Stimulated activated naive CD8-positive, alpha-beta T cell treated with anti-CD3 and anti-CD28 coated beads, Interleukin-15, amount 100 ng/mL, for 72 hours (primary cell): Measurements from ENCODE around the gene FAM193A.
"Not testable (repeated sequence)": the region's sequence is repeated elsewhere in the genome, so short reads cannot be mapped to it uniquely, and the experiment has no call there.

ENCODE experiments used
- ATAC-seq: fragments of 150-1000 bp; cut with Tn5 transposase; 2 replicates; pipeline ENCODE4 v1.10.0; 2021; ENCODE audit warnings: mild to moderate bottlenecking, moderate library complexity
- DNase-seq, 2 donors: peaks; one replicate each; pipeline ENCODE4 v3.0.0; 2021 to 2022
- H3K27ac Mint-ChIP-seq, 2 donors: one replicate each; pipeline ENCODE4 v1.8.0; 2022; ENCODE audit warnings: mild to moderate bottlenecking in 2 of 2, mixed read lengths in 2 of 2, moderate library complexity in 2 of 2
- H3K27me3 Mint-ChIP-seq: one replicate; pipeline ENCODE4 v1.8.0; 2022; ENCODE audit warnings: mixed read lengths
- H3K4me1 Mint-ChIP-seq: one replicate; pipeline ENCODE4 v1.8.0; 2022; ENCODE audit warnings: mild to moderate bottlenecking, mixed read lengths
- H3K4me3 Mint-ChIP-seq, 2 donors: one replicate each; pipeline ENCODE4 v1.8.0; 2022; ENCODE audit warnings: mild to moderate bottlenecking in 2 of 2, mixed read lengths in 2 of 2, moderate library complexity in 1 of 2
- H3K9me3 Mint-ChIP-seq, 2 donors: one replicate each; pipeline ENCODE4 v1.8.0; 2022; ENCODE audit warnings: mixed read lengths in 2 of 2

The FAM193A gene

GRCh38 chr4:2510351-2511259, 25.8 kb upstream of the FAM193A start:
- Mint-ChIP-seq H3K27me3 (no peaks in the 10 kb centered on the region), H3K9me3 (no peaks in the 10 kb centered on the region), H3K4me3 (no peak overlapping the region), H3K27ac (peak overlapping the region; percentile 8 to 64), H3K4me1 (peaks cover 7% of the 10 kb centered on the region)
- ATAC-seq (no peak), DNase-seq (no peak)

GRCh38 chr4:2511645-2512131, 24.8 kb upstream of the FAM193A start:
- peaks cover under 1% of the 10 kb centered on the region for H3K4me1 Mint-ChIP-seq
- DNase-seq = no peak
- H3K9me3 Mint-ChIP-seq = no peaks in the 10 kb centered on the region
- H3K27me3 Mint-ChIP-seq = no peaks in the 10 kb centered on the region
- no peak for ATAC-seq
- H3K4me3 Mint-ChIP-seq = no peak overlapping the region
- H3K27ac Mint-ChIP-seq = no peak overlapping the region

GRCh38 chr4:2512396-2513135, 23.9 kb upstream of the FAM193A start:
- Mint-ChIP-seq H3K27me3 (no peaks in the 10 kb centered on the region), H3K4me1 (no peaks in the 10 kb centered on the region), H3K27ac (no peak overlapping the region), H3K4me3 (no peak overlapping the region), H3K9me3 (no peaks in the 10 kb centered on the region)
- no peak for ATAC-seq
- DNase-seq = no peak

GRCh38 chr4:2514193-2514592, 22.3 kb upstream of the FAM193A start:
- not testable (repeated sequence) for H3K27me3 Mint-ChIP-seq, H3K27ac Mint-ChIP-seq, H3K4me3 Mint-ChIP-seq

GRCh38 chr4:2514944-2515343, 21.5 kb upstream of the FAM193A start:
- peak overlapping the region; percentile 50 to 80 for H3K27ac Mint-ChIP-seq
- not testable (repeated sequence) for H3K4me1 Mint-ChIP-seq, DNase-seq, H3K27me3 Mint-ChIP-seq, ATAC-seq, H3K4me3 Mint-ChIP-seq, H3K9me3 Mint-ChIP-seq

More at GRCh38 chr4:2514193-2514592, 22.3 kb upstream of the FAM193A start:
- H3K9me3 Mint-ChIP-seq, DNase-seq, H3K4me1 Mint-ChIP-seq, ATAC-seq: not testable (repeated sequence)

DNA sequence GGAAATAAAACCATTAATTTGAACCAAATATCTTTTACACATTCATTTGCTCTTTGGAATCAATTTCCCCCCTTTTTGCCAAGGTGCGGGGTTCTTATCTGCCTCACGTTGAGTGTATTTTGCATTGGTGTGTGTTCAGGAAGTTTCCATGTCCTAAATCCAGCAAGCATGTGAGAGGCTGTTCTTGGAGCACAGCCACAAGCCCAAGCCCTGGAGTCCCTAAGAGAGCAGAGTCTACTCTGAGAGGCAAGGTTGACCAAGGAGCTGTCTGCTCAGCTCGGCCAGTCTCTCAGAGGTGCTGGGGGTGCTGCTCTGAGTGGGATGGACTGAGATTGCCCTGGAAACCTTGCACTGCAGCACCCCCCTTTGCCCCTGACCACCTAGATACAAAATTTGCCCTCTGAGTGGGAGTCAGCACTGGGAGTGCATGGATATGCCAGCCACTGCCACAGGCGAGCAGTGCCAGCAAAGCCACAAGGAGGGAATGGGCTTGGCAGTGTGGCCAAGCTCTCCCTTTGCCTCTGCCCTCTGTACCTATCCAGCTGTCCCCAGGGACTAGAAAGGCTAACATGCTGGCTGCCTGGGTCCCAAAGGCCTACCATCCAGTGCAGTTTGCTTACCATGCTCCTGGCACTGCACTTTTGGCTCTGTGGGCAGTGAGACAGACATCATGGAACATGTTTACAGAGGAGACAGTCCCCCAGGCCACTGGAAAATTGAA, 20.5 kb upstream of the FAM193A start:
- Mint-ChIP-seq H3K27ac (peak overlapping the region in 1 of 2 donors; percentile 88), H3K27me3 (no peaks in the 10 kb centered on the region), H3K4me1 (no peaks in the 10 kb centered on the region), H3K4me3 (no peak overlapping the region), H3K9me3 (no peaks in the 10 kb centered on the region)
- ATAC-seq (no peak), DNase-seq (no peak)

- DNase-seq (no peak), ATAC-seq (no peak)
- no peaks in the 10 kb centered on the region for H3K27me3 Mint-ChIP-seq
- no peak overlapping the region for H3K4me3 Mint-ChIP-seq
- H3K4me1 Mint-ChIP-seq = no peaks in the 10 kb centered on the region
- H3K27ac Mint-ChIP-seq = peak overlapping the region in 1 of 2 donors; percentile 80
- H3K9me3 Mint-ChIP-seq = no peaks in the 10 kb centered on the region
Measured at GRCh38 chr4:2516635-2517034, 19.8 kb upstream of the FAM193A start.

DNA sequence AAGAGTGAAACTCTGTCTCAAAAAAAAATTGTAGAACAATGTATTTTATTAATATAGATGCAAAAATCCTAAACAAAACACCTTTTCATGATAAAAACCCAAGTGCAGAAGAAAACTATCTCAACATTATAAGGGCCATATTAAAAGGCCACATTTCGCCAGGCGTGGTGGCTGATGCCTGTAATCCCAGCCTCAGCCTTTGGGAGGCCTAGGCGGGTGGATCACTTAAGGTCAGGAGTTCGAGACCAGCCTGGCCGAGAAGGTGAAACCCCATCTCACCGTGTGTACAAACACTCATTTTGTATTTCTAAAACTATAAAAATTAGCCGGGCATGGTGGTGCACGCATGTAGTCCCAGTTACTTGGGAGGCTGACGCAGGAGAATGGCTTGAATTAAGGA, 9.9 kb upstream of the FAM193A start:
- Mint-ChIP-seq H3K4me3 (no peak overlapping the region), H3K9me3 (no peaks in the 10 kb centered on the region), H3K27me3 (no peaks in the 10 kb centered on the region), H3K27ac (peak overlapping the region in 1 of 2 donors; percentile 54), H3K4me1 (no peaks in the 10 kb centered on the region)
- DNase-seq (no peak), ATAC-seq (no peak)

GRCh38 chr4:2534904-2535375, 1.5 kb upstream of the FAM193A start:
- peaks cover 14% of the 10 kb centered on the region for H3K4me1 Mint-ChIP-seq
- DNase-seq (no peak), ATAC-seq (no peak)
- peak overlapping the region; percentile 89 to 97 for H3K4me3 Mint-ChIP-seq
- H3K9me3 Mint-ChIP-seq = no peaks in the 10 kb centered on the region
- no peaks in the 10 kb centered on the region for H3K27me3 Mint-ChIP-seq
- peak overlapping the region; percentile 97 to 98 for H3K27ac Mint-ChIP-seq

- no peaks in the 10 kb centered on the region for H3K27me3 Mint-ChIP-seq
- peaks cover 15% of the 10 kb centered on the region for H3K4me1 Mint-ChIP-seq
- H3K4me3 Mint-ChIP-seq = peak overlapping the region; percentile 89 to 97
- H3K9me3 Mint-ChIP-seq = no peaks in the 10 kb centered on the region
- H3K27ac Mint-ChIP-seq = peak overlapping the region; percentile 97 to 98
- DNase-seq (peak; percentile 70 to 75), ATAC-seq (peak; percentile 57)
Measured at GRCh38 chr4:2535376-2536192, 863 bp upstream of the FAM193A start.

DNA sequence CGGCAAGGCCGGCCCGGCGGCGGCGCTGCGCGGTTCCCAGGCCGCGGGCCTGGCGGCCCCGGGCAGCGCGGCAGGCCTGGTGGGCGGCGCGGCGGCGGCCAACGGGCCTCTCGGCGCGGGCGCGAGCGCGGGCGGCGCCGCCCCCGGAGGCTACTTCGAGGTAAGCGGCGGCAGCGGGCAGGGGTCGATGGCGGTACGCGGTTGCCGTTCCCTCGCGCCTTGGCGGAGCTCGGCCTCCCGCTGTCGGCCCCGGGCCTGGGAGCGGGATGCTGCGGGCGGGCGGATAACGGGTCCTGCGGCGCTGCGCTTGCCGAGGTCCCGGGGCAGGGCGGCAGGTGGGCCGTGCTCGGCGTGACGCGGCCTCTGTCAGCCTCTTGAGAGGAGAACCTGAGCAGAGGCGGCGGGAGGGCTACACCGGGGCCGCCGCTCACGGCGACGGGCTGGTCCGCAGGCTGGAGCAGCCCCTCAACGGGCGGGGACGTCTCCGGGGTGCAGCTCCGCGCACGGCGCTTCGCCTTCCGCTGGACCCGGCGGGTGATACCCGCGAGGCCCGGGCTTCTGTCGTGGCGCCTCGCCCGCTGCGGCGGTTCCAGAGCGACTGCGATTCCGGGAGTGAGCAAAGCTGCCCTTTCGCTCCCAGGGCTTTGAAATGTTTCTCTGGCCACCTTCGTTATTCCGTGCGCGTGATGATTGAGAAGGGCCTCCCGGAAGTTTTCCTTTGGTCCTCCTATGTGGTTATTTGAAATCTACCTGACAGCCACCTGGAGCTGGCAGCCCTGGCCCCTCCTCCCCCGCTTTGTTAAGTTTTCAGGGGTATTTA, 774 bp downstream of the FAM193A start:
- peaks cover 22% of the 10 kb centered on the region for H3K4me1 Mint-ChIP-seq
- H3K4me3 Mint-ChIP-seq = peak overlapping the region; percentile 83 to 84
- DNase-seq (peak; percentile 66 to 69), ATAC-seq (peak; percentile 22)
- H3K27me3 Mint-ChIP-seq = no peaks in the 10 kb centered on the region
- H3K27ac Mint-ChIP-seq = peak overlapping the region; percentile 80 to 87
- H3K9me3 Mint-ChIP-seq = no peaks in the 10 kb centered on the region

- not testable (repeated sequence) for DNase-seq, H3K9me3 Mint-ChIP-seq, H3K4me3 Mint-ChIP-seq, H3K27me3 Mint-ChIP-seq, ATAC-seq, H3K27ac Mint-ChIP-seq
- peaks cover 21% of the 10 kb centered on the region for H3K4me1 Mint-ChIP-seq
Measured at GRCh38 chr4:2543580-2544191, 7.2 kb downstream of the FAM193A start.

DNA sequence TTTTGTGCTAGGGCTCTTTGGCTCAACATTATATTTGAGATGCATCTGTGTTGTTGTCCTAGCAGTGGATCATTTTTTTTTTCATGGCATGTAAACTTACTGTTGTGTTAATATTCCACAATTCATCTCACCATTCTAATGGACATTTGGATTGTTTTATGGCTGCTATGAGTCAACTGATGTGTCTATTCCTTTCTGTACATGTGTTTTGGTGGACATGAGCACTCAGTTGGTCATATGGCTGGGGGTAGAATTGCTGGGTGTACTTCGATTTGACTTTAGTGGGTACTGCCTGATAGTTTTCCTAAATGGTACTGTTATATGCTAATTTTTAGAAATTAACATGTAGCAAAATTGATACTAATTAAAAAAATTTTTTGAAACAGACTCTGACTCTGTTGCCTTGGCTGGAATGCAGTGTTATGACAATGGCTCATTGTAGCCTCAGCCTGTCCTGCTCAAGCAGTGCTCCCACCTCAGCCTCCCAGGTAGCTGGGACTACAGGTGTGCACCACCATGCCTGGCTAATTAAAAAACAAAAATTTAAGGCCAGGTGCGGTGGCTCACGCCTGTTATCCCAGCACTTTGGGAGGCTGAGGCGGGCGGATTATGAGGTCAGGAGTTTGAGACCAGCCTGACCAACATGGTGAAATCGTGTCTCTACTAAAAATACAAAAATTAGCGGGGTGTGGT, 9.0 kb downstream of the FAM193A start:
- Mint-ChIP-seq H3K4me3 (no peak overlapping the region), H3K27ac (no peak overlapping the region), H3K4me1 (peaks cover 21% of the 10 kb centered on the region), H3K27me3 (no peaks in the 10 kb centered on the region), H3K9me3 (no peaks in the 10 kb centered on the region)
- ATAC-seq (no peak), DNase-seq (no peak)
